SK-MEL-5 (cell line): ENCODE data around the gene HSF2BP. TPM values are rescaled to one million over a fixed set of nuclear protein-coding genes. Genes with fewer than 3 reads are reported as not detected.
A peak's percentile ranks its signal among the peaks of the same experiment; 100 is the strongest.
"Not testable (repeated sequence)": the region's sequence is repeated elsewhere in the genome, so short reads cannot be mapped to it uniquely, and the experiment has no call there.

Experiments
- DNase-seq: peaks from one replicate; pipeline ENCODE4 v3.0.0-alpha.2; 2016; ENCODE audit warnings: low read depth, low spot score
- in situ Hi-C: cut with HindIII; loops from 2 replicates; pipeline ENCODE4 v1.10.0; 2016; ENCODE audit warnings: low sequenced_read_pairs, high pct_unique_total_duplicates, low pct_unique_long_range_greater_than_20kb
- total RNA-seq: library from RNA; depleted of rRNA; stranded (reverse); fragments of >200 nt; shearing (Covaris generic); gene quantifications from 2 replicates; pipeline ENCODE4 v1.2.3, GENCODE V29; 2014

Gene HSF2BP
- total RNA-seq, 1 experiment from 2014 or later, result 0.77 TPM

GRCh38 chr21:43690346-43690745 is 31.1 kb upstream of the HSF2BP start:
- DNase-seq, result no peak
- in situ Hi-C loops, result no loop called here

GRCh38 chr21:43689556-43690337 is 30.5 kb upstream of the HSF2BP start:
- in situ Hi-C loops, result no loop called here
- DNase-seq, result no peak

GRCh38 chr21:43688906-43689305 is 29.6 kb upstream of the HSF2BP start:
- in situ Hi-C loops, result no loop called here
- DNase-seq, result no peak

GRCh38 chr21:43687566-43688399 is 28.5 kb upstream of the HSF2BP start:
- in situ Hi-C loops, result no loop called here
- DNase-seq, result no peak

- DNase-seq, result no peak
- in situ Hi-C loops, result no loop called here
Measured at GRCh38 chr21:43686811-43687565, 27.7 kb upstream of the HSF2BP start.

GRCh38 chr21:43684424-43684823 is 25.1 kb upstream of the HSF2BP start:
- in situ Hi-C loops, result no loop called here
- DNase-seq, result no peak

- in situ Hi-C loops, result no loop called here
Measured at GRCh38 chr21:43681650-43682049, 22.4 kb upstream of the HSF2BP start.

GRCh38 chr21:43680421-43680820 is 21.1 kb upstream of the HSF2BP start:
- DNase-seq, in situ Hi-C loops: not testable (repeated sequence)

More at GRCh38 chr21:43681650-43682049, 22.4 kb upstream of the HSF2BP start:
- no peak for DNase-seq

- DNase-seq, result no peak
- in situ Hi-C loops, result no loop called here
Measured at GRCh38 chr21:43679951-43680350, 20.7 kb upstream of the HSF2BP start.

GRCh38 chr21:43676391-43676790 is 17.1 kb upstream of the HSF2BP start:
- in situ Hi-C loops, result no loop called here
- peak; percentile 8 for DNase-seq

- no peak for DNase-seq
- in situ Hi-C loops, result no loop called here
Measured at GRCh38 chr21:43675871-43676270, 16.6 kb upstream of the HSF2BP start.

- DNase-seq, result no peak
- in situ Hi-C loops, result no loop called here
Measured at GRCh38 chr21:43669828-43670605, 10.7 kb upstream of the HSF2BP start.

- in situ Hi-C loops, result no loop called here
- DNase-seq, result no peak
Measured at GRCh38 chr21:43667191-43667904, 8.1 kb upstream of the HSF2BP start.

GRCh38 chr21:43665879-43666278 is 6.6 kb upstream of the HSF2BP start:
- in situ Hi-C loops, result no loop called here
- DNase-seq, result no peak

GRCh38 chr21:43664358-43664757 is 5.1 kb upstream of the HSF2BP start:
- in situ Hi-C loops, result no loop called here
- no peak for DNase-seq

GRCh38 chr21:43663033-43663432 is 3.7 kb upstream of the HSF2BP start:
- in situ Hi-C loops, result no loop called here
- DNase-seq, result no peak

GRCh38 chr21:43662286-43662685 is 3.0 kb upstream of the HSF2BP start:
- in situ Hi-C loops, result no loop called here
- DNase-seq, result no peak
